Epithelial cell of esophagus (primary cell): Measurements from ENCODE around the gene LMO7.
A peak's percentile ranks its signal among the peaks of the same experiment; 100 is the strongest.
"Not testable (repeated sequence)": the region's sequence is repeated elsewhere in the genome, so short reads cannot be mapped to it uniquely, and the experiment has no call there.

Source experiments
- DNase-seq: peaks from one replicate; pipeline ENCODE4 v3.0.0; 2010; ENCODE audit warnings: low read depth
- H3K4me3 ChIP-seq: 2 replicates; pipeline ENCODE4 v1.5.1; 2011; ENCODE audit warnings: mild to moderate bottlenecking, low read length, control low read depth
- TF ChIP-seq, protein P1 (sequence below): IDR thresholded peaks from 2 replicates; pipeline ENCODE4 v1.5.1; 2011; ENCODE audit warnings: low read depth, mild to moderate bottlenecking, low read length, control low read depth, inconsistent platforms; ENCODE audit not compliant: insufficient read depth; ENCODE audit errors: missing control alignments

Gene LMO7

DNA sequence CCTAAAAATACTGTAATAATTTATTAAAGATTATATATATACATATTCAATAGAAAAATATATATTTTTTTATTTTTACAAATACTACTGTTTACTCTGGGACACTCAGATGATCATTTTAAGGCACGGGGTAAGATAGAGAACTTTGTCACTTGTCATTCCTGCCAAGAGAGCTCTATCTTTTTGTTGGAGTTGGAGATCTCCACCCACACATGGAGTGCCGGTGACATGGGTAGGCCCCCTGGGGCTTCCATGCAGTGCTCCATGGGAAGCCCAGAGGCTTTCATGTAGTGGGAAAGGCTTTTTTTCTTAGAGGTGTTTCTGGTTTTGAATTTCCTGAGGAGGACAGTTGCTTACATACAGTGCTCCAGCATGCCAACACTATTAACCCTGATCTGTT, 81.4 kb downstream of the LMO7 start:
- TF ChIP-seq, protein P1, sequence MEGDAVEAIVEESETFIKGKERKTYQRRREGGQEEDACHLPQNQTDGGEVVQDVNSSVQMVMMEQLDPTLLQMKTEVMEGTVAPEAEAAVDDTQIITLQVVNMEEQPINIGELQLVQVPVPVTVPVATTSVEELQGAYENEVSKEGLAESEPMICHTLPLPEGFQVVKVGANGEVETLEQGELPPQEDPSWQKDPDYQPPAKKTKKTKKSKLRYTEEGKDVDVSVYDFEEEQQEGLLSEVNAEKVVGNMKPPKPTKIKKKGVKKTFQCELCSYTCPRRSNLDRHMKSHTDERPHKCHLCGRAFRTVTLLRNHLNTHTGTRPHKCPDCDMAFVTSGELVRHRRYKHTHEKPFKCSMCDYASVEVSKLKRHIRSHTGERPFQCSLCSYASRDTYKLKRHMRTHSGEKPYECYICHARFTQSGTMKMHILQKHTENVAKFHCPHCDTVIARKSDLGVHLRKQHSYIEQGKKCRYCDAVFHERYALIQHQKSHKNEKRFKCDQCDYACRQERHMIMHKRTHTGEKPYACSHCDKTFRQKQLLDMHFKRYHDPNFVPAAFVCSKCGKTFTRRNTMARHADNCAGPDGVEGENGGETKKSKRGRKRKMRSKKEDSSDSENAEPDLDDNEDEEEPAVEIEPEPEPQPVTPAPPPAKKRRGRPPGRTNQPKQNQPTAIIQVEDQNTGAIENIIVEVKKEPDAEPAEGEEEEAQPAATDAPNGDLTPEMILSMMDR: no peak
- no peak overlapping the region for H3K4me3 ChIP-seq
- DNase-seq: no peak

DNA sequence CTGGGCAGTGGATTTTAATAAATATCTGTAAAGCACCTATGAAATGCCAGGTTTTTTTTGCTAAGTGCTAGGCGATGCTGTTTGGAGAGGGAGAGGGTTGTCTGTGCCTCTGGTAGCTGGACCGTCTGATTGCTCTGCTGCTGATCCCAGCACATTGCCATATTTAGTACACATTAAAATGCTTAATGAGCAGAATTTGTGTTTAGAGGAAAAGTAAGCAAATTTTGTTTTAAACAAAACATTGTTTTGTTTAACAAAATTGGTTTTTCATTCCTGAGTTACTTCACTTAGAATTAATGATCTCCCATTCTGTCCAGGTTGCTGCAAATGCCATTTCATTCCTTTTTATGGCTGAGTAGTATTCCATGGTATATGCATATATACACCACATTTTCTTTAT, 85.2 kb downstream of the LMO7 start:
- no peak for DNase-seq
- no peak overlapping the region for H3K4me3 ChIP-seq
- TF ChIP-seq, protein P1: no peak

DNA sequence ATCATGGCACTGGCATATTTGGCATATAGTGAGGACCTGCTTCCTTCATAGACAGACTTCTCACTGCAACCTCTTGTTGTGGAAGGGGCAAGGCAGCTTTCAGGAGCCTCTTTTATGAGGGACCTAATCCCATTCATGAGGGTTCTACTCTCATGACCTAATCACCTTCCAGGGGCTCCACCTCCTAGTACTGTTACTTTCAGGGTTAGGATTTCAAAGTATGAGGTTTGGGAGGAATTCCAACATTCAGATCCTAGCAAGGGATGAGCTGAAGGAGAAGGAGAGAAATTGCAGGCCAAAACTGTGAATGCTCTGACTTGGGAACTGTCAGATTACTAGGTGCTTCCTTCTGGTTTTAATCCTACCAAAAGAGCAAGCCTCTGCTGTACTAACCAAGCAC, 87.8 kb downstream of the LMO7 start:
- no peak for DNase-seq
- H3K4me3 ChIP-seq: no peak overlapping the region
- TF ChIP-seq, protein P1: no peak

DNA sequence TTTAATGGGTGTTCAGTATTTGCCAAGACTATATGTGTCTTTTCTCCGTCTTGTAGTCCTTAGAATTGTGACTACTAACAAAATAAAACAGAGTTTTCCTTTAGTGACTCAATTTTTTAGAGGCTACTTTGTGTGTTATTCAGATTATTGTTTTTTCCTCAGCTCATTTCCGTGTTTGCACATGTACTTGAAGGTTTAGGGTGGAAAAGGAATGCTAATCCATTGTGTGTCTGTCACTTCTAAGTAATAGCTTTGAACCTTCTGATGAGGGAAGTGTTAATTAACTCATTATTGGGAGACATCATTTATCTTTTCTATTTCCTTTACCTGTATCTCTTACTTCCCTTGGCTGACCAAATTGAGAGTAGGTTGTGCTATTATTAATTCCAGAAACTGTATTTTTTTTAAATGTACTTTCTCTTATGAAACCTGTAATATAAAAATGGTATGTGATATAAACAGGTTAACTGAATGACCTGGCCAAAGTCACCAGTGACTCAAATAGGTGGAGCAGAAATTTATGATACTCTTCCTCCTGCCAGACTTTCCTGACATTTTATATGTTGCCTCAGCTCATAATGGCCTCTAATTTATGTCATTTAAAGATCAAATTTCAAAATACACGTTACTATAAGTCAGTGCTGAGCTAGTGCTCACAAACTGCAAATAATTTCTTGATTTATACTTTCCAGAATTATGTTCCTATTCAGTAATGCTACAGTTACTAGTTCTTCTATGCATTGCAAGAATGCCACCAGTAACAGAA, 88.8 kb downstream of the LMO7 start:
- TF ChIP-seq, protein P1: no peak
- peak; percentile 50 for DNase-seq
- no peak overlapping the region for H3K4me3 ChIP-seq

DNA sequence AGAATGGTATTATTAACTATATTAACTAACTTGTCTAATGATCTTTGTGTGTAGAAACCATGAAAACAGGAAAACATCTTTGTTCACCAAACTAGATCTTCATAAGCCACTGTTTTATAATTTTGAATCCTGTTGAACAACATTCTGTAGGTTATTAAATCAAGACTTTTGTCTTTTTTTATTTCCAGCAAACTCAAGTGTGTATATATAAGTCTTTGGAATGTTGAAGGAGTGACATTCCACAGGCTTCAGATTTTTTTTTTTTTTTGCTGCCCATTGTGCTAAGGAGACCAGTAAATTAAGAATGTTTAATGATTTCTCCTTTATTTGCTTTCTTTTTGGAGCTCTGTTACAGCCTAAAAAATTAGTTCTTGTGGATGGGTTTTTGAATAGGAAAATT, 89.6 kb downstream of the LMO7 start:
- no peak overlapping the region for H3K4me3 ChIP-seq
- no peak for DNase-seq
- TF ChIP-seq, protein P1: no peak

DNA sequence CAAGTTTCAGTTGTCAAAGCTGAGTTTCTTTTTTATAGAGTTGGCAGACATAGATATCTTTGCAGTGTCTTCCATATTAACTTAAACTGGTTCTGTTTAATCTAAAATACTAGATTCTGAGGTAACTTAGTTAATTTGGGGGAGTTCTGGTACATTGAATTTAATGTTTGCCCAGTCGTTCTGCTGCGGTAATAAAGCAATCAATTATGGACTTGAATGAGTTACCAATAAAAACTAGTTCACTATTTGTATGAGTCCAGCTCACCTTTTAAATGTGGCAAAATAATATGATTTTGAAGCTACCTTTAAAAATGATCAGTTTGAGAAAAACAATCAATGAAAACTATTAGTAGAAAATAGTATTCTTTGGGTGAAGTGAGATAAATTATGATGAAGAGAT, 90.2 kb downstream of the LMO7 start:
- no peak for DNase-seq
- TF ChIP-seq, protein P1: no peak
- H3K4me3 ChIP-seq: no peak overlapping the region

DNA sequence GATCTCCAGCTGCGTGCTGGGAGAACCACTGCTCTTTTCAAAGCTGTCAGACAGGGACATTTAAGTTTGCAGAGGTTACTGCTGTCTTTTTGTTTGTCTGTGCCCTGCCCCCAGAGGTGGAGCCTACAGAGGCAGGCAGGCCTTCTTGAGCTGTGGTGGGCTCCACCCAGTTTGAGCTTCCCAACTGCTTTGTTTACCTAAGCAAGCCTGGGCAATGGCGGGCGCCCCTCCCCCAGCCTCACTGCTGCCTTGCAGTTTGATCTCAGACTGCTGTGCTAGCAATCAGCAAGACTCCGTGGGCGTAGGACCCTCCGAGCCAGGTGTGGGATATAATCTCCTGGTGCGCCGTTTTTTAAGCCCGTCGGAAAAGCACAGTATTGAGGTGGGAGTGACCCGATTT, 97.0 kb downstream of the LMO7 start:
- not testable (repeated sequence) for H3K4me3 ChIP-seq, DNase-seq
